WTC11 (cell line): ENCODE results near the gene PHF1. TPM values are rescaled to one million over a fixed set of nuclear protein-coding genes. Genes with fewer than 3 reads are reported as not detected.

Experiments used
- AR ChIP-seq: fragments of 250-450 bp; sonication (Bioruptor Pico); IDR thresholded peaks from 2 replicates; pipeline ENCODE4 v1.9.0; 2021; ENCODE audit warnings: mild to moderate bottlenecking
- ATF2 ChIP-seq: sonication (generic); formaldehyde crosslinking; IDR thresholded peaks from 2 replicates; pipeline ENCODE4 v1.8.1; 2022; ENCODE audit warnings: low read depth, missing genetic modification reagents, borderline replicate concordance
- ATF3 ChIP-seq: sonication (generic); formaldehyde crosslinking; conservative IDR thresholded peaks from 2 replicates; pipeline ENCODE4 v1.8.1; 2022; ENCODE audit warnings: mild to moderate bottlenecking, missing genetic modification reagents
- ATF6 ChIP-seq: sonication (generic); formaldehyde crosslinking; IDR thresholded peaks from 2 replicates; pipeline ENCODE4 v1.8.1; 2023; ENCODE audit warnings: mild to moderate bottlenecking, missing genetic modification reagents
- CREB1 ChIP-seq: sonication (generic); formaldehyde crosslinking; IDR thresholded peaks from 2 replicates; pipeline ENCODE4 v1.8.0; 2023; ENCODE audit warnings: mild to moderate bottlenecking, missing genetic modification reagents
- EMX1 ChIP-seq: fragments of 250-450 bp; sonication (Bioruptor Pico); IDR thresholded peaks from 2 replicates; pipeline ENCODE4 v1.8.0; 2021; ENCODE audit warnings: mild to moderate bottlenecking
- ETV6 ChIP-seq: sonication (generic); formaldehyde crosslinking; IDR thresholded peaks from 2 replicates; pipeline ENCODE4 v1.8.1; 2022; ENCODE audit warnings: mild to moderate bottlenecking, missing genetic modification reagents
- FOXP4 ChIP-seq: sonication (generic); formaldehyde crosslinking; IDR thresholded peaks from 2 replicates; pipeline ENCODE4 v1.8.0; 2022; ENCODE audit warnings: mild to moderate bottlenecking, missing genetic modification reagents
- GRHL2 ChIP-seq: fragments of 250-450 bp; sonication (Bioruptor Pico); IDR thresholded peaks from 2 replicates; pipeline ENCODE4 v1.8.0; 2022; ENCODE audit warnings: mild to moderate bottlenecking, moderate library complexity; ENCODE audit not compliant: insufficient replicate concordance, severe bottlenecking
- HMGXB4 ChIP-seq: sonication (generic); formaldehyde crosslinking; IDR thresholded peaks from 2 replicates; pipeline ENCODE4 v1.8.1; 2023; ENCODE audit warnings: mild to moderate bottlenecking, moderate library complexity, missing genetic modification reagents
- IRF2 ChIP-seq: sonication (generic); formaldehyde crosslinking; IDR thresholded peaks from 2 replicates; pipeline ENCODE4 v1.8.0; 2022; ENCODE audit warnings: low read depth, missing genetic modification reagents, borderline replicate concordance
- KAT7 ChIP-seq: sonication (generic); formaldehyde crosslinking; IDR thresholded peaks from 2 replicates; pipeline ENCODE4 v1.8.1; 2023; ENCODE audit warnings: missing genetic modification reagents, mild to moderate bottlenecking, borderline replicate concordance
- MAX ChIP-seq: sonication (generic); formaldehyde crosslinking; IDR thresholded peaks from 2 replicates; pipeline ENCODE4 v1.8.0; 2022; ENCODE audit warnings: mild to moderate bottlenecking, missing genetic modification reagents
- NFYB ChIP-seq: sonication (generic); formaldehyde crosslinking; conservative IDR thresholded peaks from 2 replicates; pipeline ENCODE4 v1.8.0; 2022; ENCODE audit warnings: low read depth, missing genetic modification reagents
- NR1H2 ChIP-seq: sonication (generic); formaldehyde crosslinking; IDR thresholded peaks from 2 replicates; pipeline ENCODE4 v1.9.0; 2021; ENCODE audit warnings: mild to moderate bottlenecking, moderate library complexity, missing genetic modification reagents
- NR3C1 ChIP-seq: sonication (generic); formaldehyde crosslinking; conservative IDR thresholded peaks from 2 replicates; pipeline ENCODE4 v1.8.1; 2023; ENCODE audit warnings: low read depth, mild to moderate bottlenecking, missing genetic modification reagents
- OVOL2 ChIP-seq: fragments of 250-450 bp; sonication (Bioruptor Pico); IDR thresholded peaks from 2 replicates; pipeline ENCODE4 v1.9.0; 2021; ENCODE audit warnings: mild to moderate bottlenecking, borderline replicate concordance
- SMAD4 ChIP-seq: sonication (generic); formaldehyde crosslinking; IDR thresholded peaks from 2 replicates; pipeline ENCODE4 v1.8.0; 2022; ENCODE audit warnings: mild to moderate bottlenecking, missing genetic modification reagents
- SOX15 ChIP-seq: fragments of 250-450 bp; sonication (Bioruptor Pico); IDR thresholded peaks from 2 replicates; pipeline ENCODE4 v1.9.0; 2021; ENCODE audit warnings: mild to moderate bottlenecking
- ZNF121 ChIP-seq: sonication (generic); formaldehyde crosslinking; IDR thresholded peaks from 2 replicates; pipeline ENCODE4 v1.8.0; 2023; ENCODE audit warnings: missing genetic modification reagents
- ZNF232 ChIP-seq: sonication (generic); formaldehyde crosslinking; IDR thresholded peaks from 2 replicates; pipeline ENCODE4 v1.8.0; 2022; ENCODE audit warnings: mild to moderate bottlenecking, missing genetic modification reagents
- ZNF263 ChIP-seq: sonication (generic); formaldehyde crosslinking; IDR thresholded peaks from 2 replicates; pipeline ENCODE4 v1.8.1; 2022; ENCODE audit warnings: low read depth, mild to moderate bottlenecking, moderate library complexity, missing genetic modification reagents
- ZNF396 ChIP-seq: fragments of 250-450 bp; sonication (Bioruptor Pico); IDR thresholded peaks from 2 replicates; pipeline ENCODE4 v1.8.0; 2021; ENCODE audit warnings: mild to moderate bottlenecking, moderate library complexity, borderline replicate concordance
- ZNF425 ChIP-seq: fragments of 250-450 bp; sonication (Bioruptor Pico); conservative IDR thresholded peaks from 2 replicates; pipeline ENCODE4 v1.9.0; 2021; ENCODE audit warnings: mild to moderate bottlenecking
- ZNF671 ChIP-seq: fragments of 250-450 bp; sonication (Bioruptor Pico); IDR thresholded peaks from 2 replicates; pipeline ENCODE4 v1.8.0; 2021; ENCODE audit warnings: mild to moderate bottlenecking
- total RNA-seq: library from RNA; stranded (reverse); gene quantifications from 3 replicates; pipeline ENCODE4 v1.2.3, GENCODE V29; 2021

The PHF1 gene
- total RNA-seq, 1 experiment from 2014 or later = 63.6 TPM

- TF ChIP-seq SOX15 (CRISPR knock-in tag) = no peak
- TF ChIP-seq ETV6 (CRISPR knock-in tag) = peak; percentile 92
- no peak for TF ChIP-seq AR
- no peak for TF ChIP-seq ZNF396 (CRISPR knock-in tag)
- peak; percentile 14; the same call in 1 of the 2 replicates for TF ChIP-seq ZNF121 (CRISPR knock-in tag)
- TF ChIP-seq ATF6 (CRISPR knock-in tag) = no peak
- no peak for TF ChIP-seq HMGXB4 (CRISPR knock-in tag)
- TF ChIP-seq ATF2 = no peak
- TF ChIP-seq EMX1 = peak; percentile 85
- TF ChIP-seq SMAD4 (CRISPR knock-in tag) = no peak
- TF ChIP-seq ATF3 = no peak
- TF ChIP-seq MAX (CRISPR knock-in tag) = peak; percentile 97
- no peak for TF ChIP-seq NR1H2 (CRISPR knock-in tag)
- TF ChIP-seq GRHL2 = no peak
- TF ChIP-seq CREB1 (CRISPR knock-in tag) = peak; percentile 88; the same call in 1 of the 2 replicates
- TF ChIP-seq ZNF232 = 0 out of 2 replicates have a peak, but pooled peaks have one; percentile 70
- TF ChIP-seq OVOL2 (CRISPR knock-in tag) = no peak; the same call in 1 of the 2 replicates
- 0 out of 2 replicates have a peak, but pooled peaks have one; percentile 60 for TF ChIP-seq KAT7 (CRISPR knock-in tag)
- TF ChIP-seq ZNF425 (CRISPR knock-in tag) = no peak; the same call in 1 of the 2 replicates
- no peak for TF ChIP-seq ZNF671
- no peak for TF ChIP-seq ZNF263 (CRISPR knock-in tag)
- TF ChIP-seq FOXP4 = peak; percentile 94
- TF ChIP-seq NR3C1 (CRISPR knock-in tag) = no peak
- no peak for TF ChIP-seq IRF2 (CRISPR knock-in tag)
- TF ChIP-seq NFYB (CRISPR knock-in tag) = peak; percentile 93
Observed at GRCh38 chr6:33410050-33410710, 634 bp upstream of the PHF1 start (continued).
